ENCODE data around the gene OTUD3.

- TF ChIP-seq CTCF (IDR thresholded peaks at IDR 0.05) (no peak), POLR2A (IDR thresholded peaks at IDR 0.05) (no peak), EP300 (IDR thresholded peaks at IDR 0.05) (no peak)
Measured at GRCh38 chr1:19862944-19863343, 19.3 kb upstream of the OTUD3 start.

Measured in tibial nerve (tissue), 4 donors.